Posterior cingulate gyrus (tissue), 11 donors: Measurements from ENCODE around the gene COLQ.
"Not testable (repeated sequence)": the region's sequence is repeated elsewhere in the genome, so short reads cannot be mapped to it uniquely, and the experiment has no call there.

ENCODE experiments used
- DNase-seq, 10 donors: peaks; one replicate each; pipeline versions ENCODE4 v3.0.0 to v3.0.0-alpha.2; 2020 to 2021; ENCODE audit warnings: mixed read lengths in 3 of 10
- intact Hi-C: fragments of 100-400 bp; cut with DNase I; formaldehyde crosslinking; loops from one replicate; pipeline ENCODE4 v1.15.1; 2023

COLQ gene

GRCh38 chr3:15434756-15435155, 86.8 kb downstream of the COLQ start:
- no peak for DNase-seq
- intact Hi-C loops, result no loop called here

- DNase-seq, result no peak
- intact Hi-C loops, result no loop called here
These were observed 88.0 kb downstream of the COLQ start for GRCh38 chr3:15433531-15433930.

GRCh38 chr3:15431256-15431837, 90.2 kb downstream of the COLQ start:
- intact Hi-C loops, result no loop called here
- peak in 1 of 10 donors; percentile 13 for DNase-seq

GRCh38 chr3:15430624-15431023, 90.9 kb downstream of the COLQ start:
- no peak for DNase-seq
- intact Hi-C loops, result no loop called here

GRCh38 chr3:15429080-15429479, 92.4 kb downstream of the COLQ start:
- intact Hi-C loops, result loop anchor here (5.0 kb wide), 1 partner anchor 128 kb away; no protein-coding TSS in a partner anchor

GRCh38 chr3:15428539-15428938, 93.0 kb downstream of the COLQ start:
- DNase-seq, result no peak

More at GRCh38 chr3:15429080-15429479, 92.4 kb downstream of the COLQ start:
- no peak for DNase-seq

GRCh38 chr3:15427981-15428380, 93.5 kb downstream of the COLQ start:
- intact Hi-C loops, result loop anchor here (5.0 kb wide), 1 partner anchor 129 kb away; no protein-coding TSS in a partner anchor
- no peak for DNase-seq

More at GRCh38 chr3:15428539-15428938, 93.0 kb downstream of the COLQ start:
- intact Hi-C loops, result loop anchor here (5.0 kb wide), 1 partner anchor 129 kb away; no protein-coding TSS in a partner anchor

GRCh38 chr3:15427182-15427880, 94.2 kb downstream of the COLQ start, which contains the start of the genes EAF1 and METTL6:
EAF1 (plus strand) TSS chr3:15427598; CDS start chr3:15427780, 182 bp downstream.
METTL6 (minus strand) TSS chr3:15427544; CDS start chr3:15426511, 1,033 bp downstream.
- intact Hi-C loops, result loop anchor here (5.0 kb wide), 1 partner anchor 130 kb away; no protein-coding TSS in a partner anchor
- peak; percentile 78 to 98 (median 88) for DNase-seq

GRCh38 chr3:15426579-15427118, 94.9 kb downstream of the COLQ start:
- DNase-seq, result no peak
- intact Hi-C loops, result loop anchor here (5.0 kb wide), 1 partner anchor 131 kb away; no protein-coding TSS in a partner anchor

GRCh38 chr3:15420871-15421270, 100.6 kb downstream of the COLQ start:
- no peak for DNase-seq
- intact Hi-C loops, result no loop called here

GRCh38 chr3:15410966-15411365, 110.5 kb downstream of the COLQ start:
- DNase-seq, result peak in 1 of 10 donors; percentile 19
- intact Hi-C loops, result not testable (repeated sequence)

- no peak for DNase-seq
- intact Hi-C loops, result loop anchor here (5.0 kb wide), 1 partner anchor 302 kb away; no protein-coding TSS in a partner anchor
These were observed 111.7 kb downstream of the COLQ start for GRCh38 chr3:15409774-15410173.

- DNase-seq, result peak in 1 of 10 donors; percentile 29
- intact Hi-C loops, result loop anchor here (5.0 kb wide), 1 partner anchor 302 kb away; no protein-coding TSS in a partner anchor
These were observed 112.3 kb downstream of the COLQ start for GRCh38 chr3:15409239-15409638.

GRCh38 chr3:15405448-15406050, 116.0 kb downstream of the COLQ start:
- intact Hi-C loops, result loop anchor here (2.0 to 5.0 kb wide), 2 partner anchors 203 to 298 kb away; no protein-coding TSS in a partner anchor
- no peak for DNase-seq

- intact Hi-C loops, result loop anchor here (2.0 to 5.0 kb wide), 2 partner anchors 202 to 297 kb away; no protein-coding TSS in a partner anchor
- DNase-seq, result no peak
These were observed 116.7 kb downstream of the COLQ start for GRCh38 chr3:15404767-15405166.

GRCh38 chr3:15403965-15404364, 117.5 kb downstream of the COLQ start:
- intact Hi-C loops, result loop anchor here (2.0 kb wide), 1 partner anchor 201 kb away; no protein-coding TSS in a partner anchor

GRCh38 chr3:15403495-15403894, 118.0 kb downstream of the COLQ start:
- intact Hi-C loops, result no loop called here
- DNase-seq, result no peak

More at GRCh38 chr3:15403965-15404364, 117.5 kb downstream of the COLQ start:
- DNase-seq, result no peak

- intact Hi-C loops, result no loop called here
- no peak for DNase-seq
These were observed 119.6 kb downstream of the COLQ start for GRCh38 chr3:15401936-15402335.
